HepG2 (cell line): ENCODE results near the gene EVA1A. TPM values are rescaled to one million over a fixed set of nuclear protein-coding genes. Genes with fewer than 3 reads are reported as not detected.
A peak's percentile ranks its signal among the peaks of the same experiment; 100 is the strongest.

Experiments used
- AHDC1 ChIP-seq: sonication (generic); formaldehyde crosslinking; IDR thresholded peaks from 2 replicates; pipeline ENCODE4 v1.5.1; 2020; ENCODE audit warnings: mild to moderate bottlenecking, missing genetic modification reagents, borderline replicate concordance
- CAMTA2 ChIP-seq: sonication (generic); formaldehyde crosslinking; IDR thresholded peaks from 2 replicates; pipeline ENCODE4 v1.4.0; 2020; ENCODE audit warnings: mild to moderate bottlenecking, missing genetic modification reagents, borderline replicate concordance
- EZH2 ChIP-seq: conservative IDR thresholded peaks from 2 replicates; pipeline ENCODE4 v1.6.1; 2012; ENCODE audit warnings: mild to moderate bottlenecking, low read depth, low read length, moderate library complexity
- IKZF5 ChIP-seq: IDR thresholded peaks from 2 replicates; pipeline ENCODE4 v1.6.1; 2018; ENCODE audit warnings: missing genetic modification reagents, mild to moderate bottlenecking, missing compliant biosample characterization
- MXD1 ChIP-seq: sonication (generic); formaldehyde crosslinking; IDR thresholded peaks from 2 replicates; pipeline ENCODE4 v1.4.0; 2020; ENCODE audit warnings: mild to moderate bottlenecking, missing genetic modification reagents
- NR0B2 ChIP-seq: sonication (generic); formaldehyde crosslinking; IDR thresholded peaks from 2 replicates; pipeline ENCODE4 v1.4.0; 2020; ENCODE audit warnings: mild to moderate bottlenecking, missing genetic modification reagents
- REL ChIP-seq: sonication (generic); formaldehyde crosslinking; conservative IDR thresholded peaks from 2 replicates; pipeline ENCODE4 v1.8.0; 2022; ENCODE audit warnings: mild to moderate bottlenecking, missing genetic modification reagents, moderate library complexity
- TFDP1 ChIP-seq: IDR thresholded peaks from 2 replicates; pipeline ENCODE4 v1.6.1; 2016; ENCODE audit warnings: missing compliant biosample characterization, missing genetic modification reagents, borderline replicate concordance
- TRAFD1 ChIP-seq: sonication (generic); formaldehyde crosslinking; IDR thresholded peaks from 2 replicates; pipeline ENCODE4 v1.5.1; 2020; ENCODE audit warnings: missing genetic modification reagents, mild to moderate bottlenecking, borderline replicate concordance
- ZNF777 ChIP-seq: sonication (generic); formaldehyde crosslinking; IDR thresholded peaks from 2 replicates; pipeline ENCODE4 v1.4.0; 2020; ENCODE audit warnings: missing genetic modification reagents
- ZNF784 ChIP-seq: sonication (generic); formaldehyde crosslinking; IDR thresholded peaks from 2 replicates; pipeline ENCODE4 v1.5.1; 2020; ENCODE audit warnings: missing genetic modification reagents, mild to moderate bottlenecking, borderline replicate concordance
- polyA plus RNA-seq, 8 experiments: library from polyadenylated mRNA; depleted of rRNA in 3 of 8; stranded (reverse) in 7 of 8; unstranded in 1 of 8; fragments of >200 nt; fragmentation: Illumina TruSeq in 4 of 8; extraction: Trizol in 4 of 8; gene quantifications; 2 replicates each; pipeline versions ENCODE4 v1.2.1 to v1.2.3, GENCODE V29; 2011 to 2016; ENCODE audit warnings: low read depth in 4 of 8, missing spikeins in 1 of 8, mixed read lengths in 1 of 8; ENCODE audit not compliant: insufficient read depth in 1 of 8
- total RNA-seq, 5 experiments: library from RNA; depleted of rRNA; stranded (reverse); fragments of >200 nt; fragmentation: Illumina TruSeq; extraction: Trizol; gene quantifications; 2 replicates each; pipeline ENCODE4 v1.2.3, GENCODE V29; 2016; ENCODE audit warnings: low read depth in 1 of 5

Gene EVA1A
- total and polyA plus RNA-seq, 2 of the 13 experiments (the other 11 are each of a cell fraction or from before 2014, with no cell fraction given) = 57.5 to 57.8 TPM

- TF ChIP-seq MXD1 (CRISPR knock-in tag) (no peak), ZNF784 (peak; percentile 62), NR0B2 (CRISPR knock-in tag) (no peak), AHDC1 (CRISPR knock-in tag) (peak; percentile 99), REL (no peak), TRAFD1 (CRISPR knock-in tag) (no peak; the same call in 1 of the 2 replicates), IKZF5 (CRISPR knock-in tag) (peak; percentile 98), EZH2 (no peak), ZNF777 (peak; percentile 36; the same call in 1 of the 2 replicates), CAMTA2 (CRISPR knock-in tag) (no peak), TFDP1 (peak; percentile 70; the same call in 1 of the 2 replicates)
These were observed 44.1 kb downstream of the EVA1A start (continued) for GRCh38 chr2:75516378-75517360.
